HPDE6-E6E7 (cell line): ENCODE results near the gene CORO6.
A peak's percentile ranks its signal among the peaks of the same experiment; 100 is the strongest.

Experiments used
- DNase-seq: peaks from one replicate; pipeline ENCODE4 v3.0.0; 2011; ENCODE audit warnings: missing footprints; ENCODE audit errors: extremely low spot score

CORO6 gene

DNA sequence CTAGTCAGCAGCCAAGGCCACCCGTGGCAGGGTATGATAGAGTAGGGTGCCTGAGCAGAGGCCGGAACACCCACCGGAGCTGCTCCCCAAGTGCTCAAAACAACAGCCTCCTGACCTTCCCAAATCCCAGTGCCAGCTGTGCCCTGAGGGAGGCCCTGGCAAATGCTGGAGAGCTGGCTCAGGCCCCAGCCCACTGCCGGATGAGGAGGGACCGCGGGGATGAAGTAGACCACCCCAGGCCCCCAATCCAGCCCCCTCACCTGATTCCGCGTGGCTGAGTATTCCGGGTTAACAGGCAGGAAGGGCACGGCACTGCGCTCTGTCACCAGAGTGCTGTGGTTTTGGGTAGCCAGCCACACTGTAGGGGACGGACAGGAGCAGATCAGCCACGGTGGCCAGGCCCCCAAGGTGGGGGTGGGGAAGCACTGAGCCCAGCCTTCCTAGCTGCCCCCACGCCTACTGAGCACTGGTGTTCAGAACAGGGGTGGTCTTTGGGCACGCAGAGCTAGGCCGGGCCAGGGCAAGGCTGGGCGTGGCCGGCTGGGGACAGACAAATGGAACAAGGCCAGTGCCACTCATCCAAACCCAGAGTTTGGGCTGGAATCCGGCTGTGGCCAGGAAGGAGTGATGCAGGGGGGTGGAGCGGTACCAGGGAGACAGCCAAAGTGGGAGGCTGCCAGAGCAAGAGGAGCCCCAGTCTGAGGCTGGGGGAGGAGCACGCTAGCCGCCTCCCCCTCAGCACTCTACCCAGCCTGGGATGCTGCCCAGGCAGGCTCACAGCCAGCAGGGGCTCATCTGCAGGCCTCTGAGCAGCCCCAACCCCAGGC, 45.1 kb downstream of the CORO6 start:
- DNase-seq, result no peak

GRCh38 chr17:29577001-29577370, 45.7 kb downstream of the CORO6 start:
- no peak for DNase-seq

- no peak for DNase-seq
Observed at GRCh38 chr17:29576214-29577000, 46.3 kb downstream of the CORO6 start.

DNA sequence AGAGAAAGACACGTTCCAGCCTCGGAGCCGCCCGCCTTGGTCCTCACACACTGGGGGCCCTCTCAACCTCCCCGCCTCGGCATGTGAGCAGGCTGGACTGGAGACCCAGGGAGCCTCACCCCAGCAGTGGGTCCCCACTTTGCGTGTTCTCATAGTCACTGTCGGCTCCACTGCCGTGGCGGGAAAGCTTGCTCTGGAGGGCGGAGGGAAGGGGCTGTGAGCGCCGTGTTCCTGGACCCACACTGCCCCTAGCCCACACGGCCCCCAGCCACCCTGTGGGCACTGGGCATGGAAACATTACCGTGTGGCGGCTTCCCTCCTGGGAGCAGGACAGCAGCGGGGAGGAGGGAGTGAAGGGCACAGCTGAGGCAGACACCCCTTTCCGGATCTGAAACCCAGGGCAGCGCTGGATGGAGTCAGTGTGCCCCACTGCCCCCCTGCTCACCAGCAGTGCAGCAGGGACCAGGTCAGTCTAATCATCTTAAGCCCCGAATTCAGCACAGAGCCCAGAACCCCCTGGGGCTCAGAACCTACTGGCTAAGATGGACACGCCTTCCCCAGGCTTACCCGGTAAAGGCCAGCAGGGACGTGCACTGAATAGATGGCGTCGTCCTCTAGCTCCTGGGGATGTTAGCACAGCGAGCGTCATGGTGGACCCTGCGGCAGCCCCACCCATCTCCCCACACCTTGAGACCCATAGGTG, 47.0 kb downstream of the CORO6 start:
- DNase-seq, result no peak

GRCh38 chr17:29574732-29575510, 47.8 kb downstream of the CORO6 start:
- DNase-seq, result no peak

DNA sequence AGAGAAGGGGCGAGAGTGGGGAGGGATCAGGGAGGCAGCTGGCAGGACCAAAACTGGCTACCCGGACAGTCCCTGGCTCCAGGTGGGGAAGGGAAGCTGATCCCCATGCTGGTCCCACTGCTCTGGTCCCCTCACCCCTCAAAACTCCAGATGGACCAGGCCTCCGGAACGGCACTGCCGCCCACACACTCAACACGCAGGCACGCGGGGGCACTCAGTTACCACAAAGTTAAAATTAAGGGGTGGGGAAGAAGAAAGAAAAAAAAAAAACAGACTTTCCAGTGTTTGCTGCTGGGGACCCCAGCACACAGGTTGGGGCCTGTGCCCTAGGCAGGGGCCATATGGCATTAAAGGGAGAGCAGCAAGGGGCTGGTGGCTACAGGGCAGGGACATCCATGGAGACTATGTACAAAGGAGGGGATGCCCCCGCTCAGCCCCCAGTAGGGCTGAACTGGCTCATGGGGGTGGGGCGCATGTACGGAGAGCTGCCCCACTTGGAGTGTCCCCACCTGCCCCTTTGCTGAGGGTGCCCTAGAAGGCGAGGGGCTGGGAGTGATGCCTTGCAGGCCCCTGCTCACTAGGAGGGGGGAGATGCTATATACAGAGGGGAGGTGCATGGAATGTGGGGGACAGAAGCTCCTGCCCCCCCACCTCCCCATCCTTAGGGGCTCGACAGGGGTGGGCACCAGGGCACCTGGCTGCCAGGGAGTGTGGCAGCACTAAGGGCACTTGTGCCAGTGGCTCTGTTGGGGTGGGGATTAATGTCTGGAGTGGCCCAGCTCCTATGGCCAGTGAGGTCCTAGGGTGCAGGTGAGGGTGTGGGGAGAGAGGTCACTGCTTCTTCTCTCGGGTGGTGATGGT, 48.6 kb downstream of the CORO6 start:
- no peak for DNase-seq

DNA sequence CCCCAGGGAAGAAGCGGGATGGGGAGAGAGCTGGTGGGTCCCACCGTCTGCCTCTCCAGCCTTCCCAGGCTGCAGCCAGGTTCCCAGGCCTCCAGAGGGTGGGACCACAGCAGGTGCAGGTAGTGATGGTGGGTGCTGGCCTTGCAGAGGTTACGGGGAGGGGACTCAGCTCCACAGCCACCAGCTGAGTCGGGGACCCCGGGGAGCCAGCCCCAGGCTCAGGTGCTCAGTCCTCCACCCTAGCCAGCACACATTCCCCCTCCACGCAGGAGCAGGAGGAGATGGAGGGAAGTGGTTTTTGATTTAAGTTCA, 49.2 kb downstream of the CORO6 start:
- DNase-seq, result no peak

DNA sequence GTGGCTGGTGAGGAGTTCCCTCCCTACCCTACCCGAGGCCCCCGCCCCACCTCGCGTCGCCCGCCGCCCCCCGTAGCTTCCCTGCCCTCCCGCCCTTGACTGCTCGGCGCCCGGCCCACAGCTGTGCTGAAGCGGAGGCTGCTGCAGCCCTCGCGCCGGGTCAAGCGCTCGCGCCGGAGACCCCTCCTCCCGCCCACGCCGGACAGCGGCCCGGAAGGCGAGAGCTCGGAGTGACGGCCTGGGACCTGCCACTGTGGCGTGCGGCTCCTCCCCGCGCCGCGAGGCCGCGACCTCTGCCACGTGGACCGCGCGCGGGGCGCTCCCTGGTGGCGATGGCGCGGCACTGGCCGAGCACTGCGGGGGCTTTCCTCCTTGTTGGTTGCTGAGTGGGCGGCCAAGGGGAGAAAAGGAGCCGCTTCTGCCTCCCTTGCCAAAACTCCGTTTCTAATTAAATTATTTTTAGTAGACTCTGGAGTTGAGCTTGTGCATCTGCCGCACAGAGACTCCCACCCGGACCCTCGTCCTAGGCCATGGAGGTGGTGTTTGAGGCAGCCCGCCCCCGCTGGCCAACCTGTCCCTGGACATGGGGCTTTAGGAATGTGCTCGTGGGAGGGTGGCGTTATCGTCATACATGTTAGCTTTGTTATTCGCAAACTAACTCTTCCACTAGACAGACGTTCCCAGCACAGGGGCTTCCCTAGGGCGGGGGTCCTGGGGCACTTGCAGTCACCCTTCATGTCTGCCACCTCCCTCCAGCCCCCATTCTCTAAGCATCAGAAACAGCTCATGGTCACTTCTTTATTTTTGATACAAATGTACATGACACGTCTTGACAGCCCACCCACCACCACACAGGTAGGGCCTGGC, 49.8 kb downstream of the CORO6 start:
- DNase-seq, result no peak

DNA sequence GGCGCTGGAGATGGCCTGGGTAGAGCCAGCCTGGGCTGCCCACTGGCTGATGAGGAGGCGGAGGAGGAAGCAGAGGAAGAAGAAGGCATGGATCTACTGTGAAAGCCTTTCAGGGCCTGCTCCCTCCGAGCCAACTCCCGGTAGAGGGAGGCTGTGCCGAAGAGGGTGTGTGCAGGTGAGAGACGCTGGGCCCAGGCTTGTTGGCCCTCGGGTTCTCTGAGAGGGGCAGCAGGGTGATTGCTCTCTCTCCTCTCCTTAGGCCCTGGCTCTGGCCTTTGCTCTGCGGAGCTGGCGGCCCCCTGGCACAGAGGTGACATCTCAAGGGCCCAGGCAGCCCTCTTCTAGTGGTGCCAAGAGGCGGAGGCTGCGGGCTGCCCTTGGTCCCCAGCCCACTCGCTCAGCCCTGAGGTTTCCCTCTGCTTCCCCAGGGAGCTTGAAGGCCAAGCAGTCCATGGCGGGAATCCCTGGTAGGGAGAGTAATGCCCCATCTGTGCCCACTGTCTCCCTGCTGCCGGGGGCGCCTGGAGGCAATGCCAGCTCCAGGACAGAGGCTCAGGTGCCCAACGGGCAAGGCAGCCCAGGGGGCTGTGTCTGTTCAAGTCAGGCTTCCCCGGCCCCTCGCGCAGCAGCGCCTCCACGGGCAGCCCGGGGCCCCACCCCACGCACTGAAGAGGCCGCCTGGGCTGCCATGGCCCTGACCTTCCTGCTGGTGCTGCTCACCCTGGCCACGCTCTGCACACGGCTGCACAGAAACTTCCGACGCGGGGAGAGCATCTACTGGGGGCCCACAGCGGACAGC, 50.6 kb downstream of the CORO6 start:
- no peak for DNase-seq

GRCh38 chr17:29571486-29571882, 51.2 kb downstream of the CORO6 start:
- no peak for DNase-seq

GRCh38 chr17:29570521-29570920, 52.2 kb downstream of the CORO6 start:
- no peak for DNase-seq

- no peak for DNase-seq
Observed at GRCh38 chr17:29569245-29569950, 53.3 kb downstream of the CORO6 start.

- peak; percentile 70 for DNase-seq
Observed at GRCh38 chr17:29568331-29569244, 54.1 kb downstream of the CORO6 start, which contains the start of gene TP53I13. TP53I13 (plus strand) TSS chr17:29568701; CDS start chr17:29568759, 58 bp downstream.

- no peak for DNase-seq
Observed at GRCh38 chr17:29567554-29568330, 55.0 kb downstream of the CORO6 start.

- no peak for DNase-seq
Observed at GRCh38 chr17:29567304-29567553, 55.5 kb downstream of the CORO6 start.

DNA sequence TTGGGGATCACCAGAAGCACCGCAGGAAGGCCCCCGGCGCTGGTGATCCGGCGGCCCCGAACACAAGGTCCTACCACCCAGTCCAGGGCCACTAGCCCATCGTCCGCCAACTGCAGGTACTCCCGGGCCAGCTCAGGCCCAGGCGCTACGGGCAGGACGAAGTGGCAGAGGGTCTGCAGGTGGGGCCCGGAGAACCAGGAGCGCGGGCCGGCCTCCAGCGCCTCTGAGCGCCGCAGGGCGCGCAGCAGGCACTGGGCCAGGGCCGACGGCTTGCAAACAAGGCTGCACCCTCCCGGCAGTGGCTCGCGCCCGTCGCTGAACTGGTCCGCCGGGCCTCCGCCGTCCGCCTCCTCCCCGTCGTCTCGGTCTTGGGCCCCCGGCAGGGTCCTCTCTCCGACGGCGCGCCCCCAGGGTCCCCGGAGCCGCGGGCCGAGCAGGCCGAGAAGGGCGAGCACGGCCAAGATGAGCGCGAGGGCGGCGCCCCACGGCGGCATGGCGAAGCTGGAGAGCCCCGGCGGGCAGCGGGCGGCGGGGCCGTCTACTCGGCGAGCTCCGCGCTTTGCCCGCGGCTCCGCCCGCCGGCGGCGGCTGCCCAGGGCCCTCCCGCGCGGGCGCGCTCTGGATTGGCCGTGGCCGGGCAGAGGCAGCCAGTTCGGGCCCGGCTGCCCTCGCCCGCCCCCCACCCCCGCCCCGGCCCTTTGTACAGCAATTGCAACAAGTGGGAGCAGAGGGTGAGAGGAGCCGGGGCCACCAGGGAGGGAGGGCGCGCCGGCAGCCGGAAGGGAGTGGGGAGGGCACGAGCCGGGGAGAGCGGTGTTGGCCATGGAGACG, 56.0 kb downstream of the CORO6 start, which contains the start of gene ABHD15:
TSS of gene ABHD15 (minus strand) at position 565 of the 831 bp plus-strand sequence. CDS start at position 494, 71 bp downstream.
- DNase-seq, result peak; percentile 70
